Measurements from ENCODE around the gene DLGAP1.

DNA sequence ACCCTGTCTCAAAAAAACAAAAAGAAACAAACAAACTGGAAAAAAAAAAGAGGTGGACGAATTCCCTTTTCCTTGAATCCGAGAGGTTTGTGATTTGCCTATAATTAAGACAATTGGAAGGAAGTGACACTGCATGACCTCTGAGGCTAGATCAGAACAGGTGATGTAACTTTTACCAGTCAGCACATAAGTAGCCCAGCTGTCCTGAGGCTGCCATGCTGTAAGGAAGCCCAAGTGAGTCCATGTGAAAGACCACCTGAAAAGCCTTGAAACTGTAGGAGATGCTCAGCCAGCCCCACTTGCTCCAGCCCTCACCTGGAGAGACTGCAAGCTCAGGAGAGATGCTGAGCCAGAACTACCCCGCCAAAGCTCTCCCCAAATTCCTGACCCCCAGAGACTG is 838.4 kb downstream of the DLGAP1 start:
- TF ChIP-seq EZH2 (IDR thresholded peaks at IDR 0.05; ENCODE audit: low read depth, unreplicated experiment) (no peak), POLR2AphosphoS5 (IDR thresholded peaks at IDR 0.05; ENCODE audit: low read depth) (no peak), NANOG (IDR thresholded peaks at IDR 0.05; ENCODE audit: borderline replicate concordance) (no peak), EZH2phosphoT487 (IDR thresholded peaks at IDR 0.05; ENCODE audit: unreplicated experiment) (no peak)
- TF ChIP-seq, protein P1, sequence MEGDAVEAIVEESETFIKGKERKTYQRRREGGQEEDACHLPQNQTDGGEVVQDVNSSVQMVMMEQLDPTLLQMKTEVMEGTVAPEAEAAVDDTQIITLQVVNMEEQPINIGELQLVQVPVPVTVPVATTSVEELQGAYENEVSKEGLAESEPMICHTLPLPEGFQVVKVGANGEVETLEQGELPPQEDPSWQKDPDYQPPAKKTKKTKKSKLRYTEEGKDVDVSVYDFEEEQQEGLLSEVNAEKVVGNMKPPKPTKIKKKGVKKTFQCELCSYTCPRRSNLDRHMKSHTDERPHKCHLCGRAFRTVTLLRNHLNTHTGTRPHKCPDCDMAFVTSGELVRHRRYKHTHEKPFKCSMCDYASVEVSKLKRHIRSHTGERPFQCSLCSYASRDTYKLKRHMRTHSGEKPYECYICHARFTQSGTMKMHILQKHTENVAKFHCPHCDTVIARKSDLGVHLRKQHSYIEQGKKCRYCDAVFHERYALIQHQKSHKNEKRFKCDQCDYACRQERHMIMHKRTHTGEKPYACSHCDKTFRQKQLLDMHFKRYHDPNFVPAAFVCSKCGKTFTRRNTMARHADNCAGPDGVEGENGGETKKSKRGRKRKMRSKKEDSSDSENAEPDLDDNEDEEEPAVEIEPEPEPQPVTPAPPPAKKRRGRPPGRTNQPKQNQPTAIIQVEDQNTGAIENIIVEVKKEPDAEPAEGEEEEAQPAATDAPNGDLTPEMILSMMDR (conservative IDR thresholded peaks at IDR 0.05; ENCODE audit: low read depth in 2 of 2): no peak
- TF ChIP-seq, protein P2, sequence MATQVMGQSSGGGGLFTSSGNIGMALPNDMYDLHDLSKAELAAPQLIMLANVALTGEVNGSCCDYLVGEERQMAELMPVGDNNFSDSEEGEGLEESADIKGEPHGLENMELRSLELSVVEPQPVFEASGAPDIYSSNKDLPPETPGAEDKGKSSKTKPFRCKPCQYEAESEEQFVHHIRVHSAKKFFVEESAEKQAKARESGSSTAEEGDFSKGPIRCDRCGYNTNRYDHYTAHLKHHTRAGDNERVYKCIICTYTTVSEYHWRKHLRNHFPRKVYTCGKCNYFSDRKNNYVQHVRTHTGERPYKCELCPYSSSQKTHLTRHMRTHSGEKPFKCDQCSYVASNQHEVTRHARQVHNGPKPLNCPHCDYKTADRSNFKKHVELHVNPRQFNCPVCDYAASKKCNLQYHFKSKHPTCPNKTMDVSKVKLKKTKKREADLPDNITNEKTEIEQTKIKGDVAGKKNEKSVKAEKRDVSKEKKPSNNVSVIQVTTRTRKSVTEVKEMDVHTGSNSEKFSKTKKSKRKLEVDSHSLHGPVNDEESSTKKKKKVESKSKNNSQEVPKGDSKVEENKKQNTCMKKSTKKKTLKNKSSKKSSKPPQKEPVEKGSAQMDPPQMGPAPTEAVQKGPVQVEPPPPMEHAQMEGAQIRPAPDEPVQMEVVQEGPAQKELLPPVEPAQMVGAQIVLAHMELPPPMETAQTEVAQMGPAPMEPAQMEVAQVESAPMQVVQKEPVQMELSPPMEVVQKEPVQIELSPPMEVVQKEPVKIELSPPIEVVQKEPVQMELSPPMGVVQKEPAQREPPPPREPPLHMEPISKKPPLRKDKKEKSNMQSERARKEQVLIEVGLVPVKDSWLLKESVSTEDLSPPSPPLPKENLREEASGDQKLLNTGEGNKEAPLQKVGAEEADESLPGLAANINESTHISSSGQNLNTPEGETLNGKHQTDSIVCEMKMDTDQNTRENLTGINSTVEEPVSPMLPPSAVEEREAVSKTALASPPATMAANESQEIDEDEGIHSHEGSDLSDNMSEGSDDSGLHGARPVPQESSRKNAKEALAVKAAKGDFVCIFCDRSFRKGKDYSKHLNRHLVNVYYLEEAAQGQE (IDR thresholded peaks at IDR 0.05; ENCODE audit: unreplicated experiment): no peak

Measured in GM23338 (cell line).